Frontal cortex (tissue), 4 donors: Measurements from ENCODE around the gene INTS6L. TPM values are rescaled to one million over a fixed set of nuclear protein-coding genes. Genes with fewer than 3 reads are reported as not detected.
"Not testable (repeated sequence)": the region's sequence is repeated elsewhere in the genome, so short reads cannot be mapped to it uniquely, and the experiment has no call there.

Source experiments
- DNase-seq, 2 donors: peaks; one replicate each; pipeline ENCODE4 v3.0.0; 2012; ENCODE audit warnings: low spot score in 2 of 2
- FAIRE-seq: peaks from 2 replicates; lab custom pipeline; 2012; peaks lifted over from hg19 to GRCh38; lab: Jason Lieb, UNC
- total RNA-seq: library from RNA; depleted of rRNA; stranded (reverse); fragments of >200 nt; gene quantifications from one replicate; pipeline ENCODE4 v1.2.3, GENCODE V29; 2014
- donor health status: control.
- donor health status: control.
- donor health status: control.

INTS6L gene
- total RNA-seq, 1 donor from 2014 or later, result 30.6 TPM

GRCh38 chrX:135522132-135522530, 1.7 kb downstream of the INTS6L start:
- FAIRE-seq (no peak), DNase-seq (no peak)

- no peak for FAIRE-seq
- no peak for DNase-seq
These were observed 2.6 kb downstream of the INTS6L start for GRCh38 chrX:135522878-135523693.

GRCh38 chrX:135528254-135528653, 7.8 kb downstream of the INTS6L start:
- no peak for FAIRE-seq

GRCh38 chrX:135528756-135529155, 8.3 kb downstream of the INTS6L start:
- DNase-seq (no peak), FAIRE-seq (no peak)

More at GRCh38 chrX:135528254-135528653, 7.8 kb downstream of the INTS6L start:
- DNase-seq, result no peak

DNA sequence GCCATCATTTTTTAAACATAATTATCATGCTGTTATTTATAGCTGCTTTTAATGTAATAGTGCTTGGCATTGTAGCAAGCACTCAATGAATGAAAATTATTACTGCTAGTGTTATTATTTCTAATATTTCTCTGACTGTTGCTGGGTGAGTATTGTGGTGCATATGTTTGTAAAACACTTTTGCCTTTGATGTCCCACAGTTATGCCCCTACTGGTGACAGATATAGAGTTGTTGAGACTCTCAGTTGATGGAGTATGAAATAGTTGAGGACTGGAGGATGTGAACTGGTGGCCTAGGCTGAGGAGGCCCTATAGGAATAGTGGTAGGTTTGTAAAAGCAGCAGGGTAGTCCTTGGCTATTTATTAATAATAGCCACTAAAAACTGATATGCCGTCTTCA, 9.6 kb downstream of the INTS6L start:
- FAIRE-seq (no peak), DNase-seq (no peak)

DNA sequence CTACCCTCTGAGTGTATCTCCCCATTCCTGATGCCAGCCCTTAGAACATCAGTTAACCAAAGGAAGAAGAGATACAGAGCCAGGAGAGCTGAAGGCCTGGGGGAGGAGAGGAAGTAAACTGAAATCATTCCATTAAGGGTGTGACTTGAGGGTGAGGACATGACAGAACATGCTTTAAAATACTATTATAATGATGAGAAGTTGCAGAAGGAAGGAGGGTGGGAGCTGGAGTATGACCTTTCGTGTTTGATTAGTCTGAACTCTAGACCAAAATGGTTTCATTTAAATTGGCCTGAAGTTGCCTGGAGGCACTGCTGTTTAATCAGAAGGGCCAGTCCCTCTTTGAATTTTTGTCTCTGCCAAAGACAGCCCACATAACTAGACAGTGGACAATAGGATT, 11.4 kb downstream of the INTS6L start:
- FAIRE-seq (no peak), DNase-seq (no peak)

GRCh38 chrX:135535077-135535940, 14.8 kb downstream of the INTS6L start:
- DNase-seq (no peak), FAIRE-seq (no peak)

DNA sequence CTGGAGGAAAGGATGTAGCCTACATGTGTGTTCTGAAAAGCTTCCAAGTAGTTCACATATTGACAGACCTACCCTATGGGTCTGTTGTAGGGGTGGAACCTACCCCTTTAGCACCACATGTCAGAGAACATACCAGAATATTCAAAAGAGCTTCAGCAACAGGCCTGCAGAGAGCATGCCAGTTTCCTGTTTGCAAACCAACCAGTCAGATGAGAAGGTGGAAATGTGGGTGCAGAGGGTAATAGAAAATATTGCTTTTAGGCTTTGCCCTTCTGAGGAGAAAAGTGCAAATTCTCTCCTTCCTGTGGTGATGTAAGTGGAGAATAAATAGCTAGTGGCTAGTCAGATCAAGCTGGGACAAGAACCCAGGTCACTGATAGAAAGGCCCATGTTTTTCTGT, 16.4 kb downstream of the INTS6L start:
- FAIRE-seq (no peak), DNase-seq (no peak)

DNA sequence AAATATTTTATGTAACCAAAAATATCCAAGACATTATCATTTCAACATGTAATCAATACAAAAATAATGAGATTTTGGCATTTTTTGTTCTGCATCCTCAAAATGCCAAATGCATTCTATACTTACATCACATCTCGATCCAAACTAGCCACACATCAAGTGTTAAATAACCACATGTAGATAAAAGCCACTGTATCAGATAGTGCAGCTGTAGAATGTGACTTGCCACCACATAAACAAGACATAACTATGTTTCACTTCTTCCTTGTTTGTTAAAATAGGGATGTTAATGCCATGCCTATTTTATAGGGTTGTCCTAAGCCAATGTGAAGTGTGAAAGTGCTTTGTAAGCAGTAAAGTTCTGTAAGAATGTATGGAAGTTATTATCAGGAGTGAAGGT, 20.9 kb downstream of the INTS6L start:
- no peak for FAIRE-seq
- DNase-seq, result no peak

- no peak for DNase-seq
- FAIRE-seq, result no peak
These were observed 22.7 kb downstream of the INTS6L start for GRCh38 chrX:135543172-135543571.

DNA sequence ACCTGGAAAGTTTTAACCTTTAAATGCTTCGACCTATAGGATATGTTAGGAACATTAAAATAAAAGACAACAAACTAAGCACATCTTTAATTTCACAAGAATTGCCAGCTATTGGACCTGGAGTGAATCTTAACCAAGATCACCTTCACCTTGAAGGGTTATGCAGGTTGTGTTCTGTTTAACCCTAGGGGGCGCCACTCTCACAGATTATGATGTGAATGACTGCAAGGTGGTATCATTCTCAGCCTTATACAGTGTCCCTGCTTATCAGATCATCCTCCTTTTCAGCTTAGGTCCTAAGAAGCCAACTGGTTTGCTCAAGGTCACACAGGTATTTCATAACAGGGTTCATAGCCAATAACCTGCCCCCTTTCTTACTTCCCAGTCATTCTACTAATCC, 23.5 kb downstream of the INTS6L start:
- FAIRE-seq (no peak), DNase-seq (no peak)

DNA sequence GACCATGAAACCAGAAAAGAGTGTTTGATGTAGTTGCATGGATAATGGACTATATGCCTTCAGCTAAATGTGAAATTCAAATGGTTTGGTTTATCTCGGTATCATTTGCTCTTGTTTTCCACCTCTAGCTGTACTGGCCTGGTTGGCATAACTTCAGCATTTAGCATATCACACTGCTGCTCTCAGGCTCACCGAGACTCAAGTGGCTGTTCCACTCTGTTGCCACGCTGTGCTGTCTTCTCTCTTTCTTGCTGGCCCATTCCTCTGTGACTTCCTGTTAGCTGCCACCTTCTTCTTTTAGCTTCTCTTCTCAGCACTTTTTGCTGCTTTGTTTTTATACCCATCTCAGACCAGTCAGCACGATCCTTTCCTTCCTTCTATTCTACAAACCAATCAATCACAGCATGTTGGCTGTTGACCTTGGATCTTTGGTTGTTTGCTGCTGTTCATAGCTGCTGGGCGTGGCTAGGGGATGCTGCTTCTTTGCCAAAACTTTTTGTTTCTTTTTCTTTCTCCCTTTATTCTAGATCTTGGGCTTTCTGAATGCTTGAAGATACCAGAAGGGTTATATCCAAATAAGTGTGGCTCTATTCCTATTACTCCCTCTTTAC, 24.0 kb downstream of the INTS6L start:
- no peak for FAIRE-seq

GRCh38 chrX:135547767-135548166, 27.3 kb downstream of the INTS6L start:
- no peak for FAIRE-seq
- no peak for DNase-seq

More for the DNA sequence above, 24.0 kb downstream of the INTS6L start:
- DNase-seq, result no peak

- no peak for FAIRE-seq
These were observed 29.1 kb downstream of the INTS6L start for GRCh38 chrX:135549519-135549918.

GRCh38 chrX:135556055-135556454, 35.6 kb downstream of the INTS6L start:
- DNase-seq (no peak), FAIRE-seq (no peak)

More at GRCh38 chrX:135549519-135549918, 29.1 kb downstream of the INTS6L start:
- no peak for DNase-seq

DNA sequence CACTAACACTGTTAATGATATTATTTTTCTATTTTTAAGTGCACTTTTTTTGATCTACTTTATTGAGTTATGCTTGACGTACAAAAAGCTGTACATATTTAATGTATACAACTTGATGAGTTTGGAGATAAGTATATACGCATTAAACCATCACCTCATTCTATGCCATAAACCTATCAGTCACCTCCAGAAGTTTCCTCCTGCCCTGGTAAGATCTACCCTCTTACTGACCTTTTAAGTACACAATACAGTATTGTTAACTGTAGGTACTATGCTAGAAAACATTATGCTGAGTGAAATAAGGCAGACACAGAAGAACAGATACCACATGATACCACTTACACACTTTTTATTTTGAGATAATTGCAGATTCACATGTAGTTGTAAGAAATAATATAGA, 36.9 kb downstream of the INTS6L start:
- peak; percentile 19 for FAIRE-seq
- DNase-seq, result no peak

DNA sequence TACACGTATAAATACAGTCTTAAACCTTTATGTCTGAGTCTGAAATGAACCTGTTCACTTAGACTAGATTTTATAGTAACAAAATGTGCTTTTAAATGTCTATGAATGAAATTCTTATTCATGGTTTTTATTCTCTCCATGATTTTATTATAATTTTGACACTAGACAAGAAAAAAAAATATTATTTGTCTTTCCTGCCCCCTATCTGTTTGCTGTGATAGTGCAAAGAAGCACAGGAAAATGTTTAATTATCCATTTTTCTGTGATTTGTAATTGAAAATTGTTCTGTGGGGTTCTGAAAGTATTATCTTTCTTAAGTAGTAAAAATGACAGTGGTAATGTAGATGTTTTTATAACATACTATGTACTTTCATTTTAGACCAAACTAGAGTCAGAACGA, 52.0 kb downstream of the INTS6L start:
- DNase-seq (no peak), FAIRE-seq (peak; percentile 64)

DNA sequence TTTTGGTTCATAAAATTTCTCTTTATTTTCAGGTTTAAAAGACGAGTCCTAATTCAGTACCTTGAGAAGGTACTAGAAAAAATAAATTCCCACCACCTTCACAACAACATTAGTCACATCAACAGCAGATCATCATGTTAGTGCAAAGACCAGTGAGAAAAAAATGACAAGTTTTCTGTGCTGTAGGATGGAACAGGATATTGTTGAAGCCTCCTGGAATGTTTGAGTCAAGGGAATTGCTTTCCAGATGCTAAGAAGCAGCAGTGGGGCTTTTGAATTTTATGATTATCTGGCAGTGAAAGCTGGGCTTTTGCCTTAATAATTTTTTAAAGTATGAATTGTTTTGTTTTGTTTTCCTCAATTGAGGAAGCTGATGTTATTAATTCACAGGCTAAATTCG, 61.0 kb downstream of the INTS6L start:
- FAIRE-seq (no peak), DNase-seq (no peak)

DNA sequence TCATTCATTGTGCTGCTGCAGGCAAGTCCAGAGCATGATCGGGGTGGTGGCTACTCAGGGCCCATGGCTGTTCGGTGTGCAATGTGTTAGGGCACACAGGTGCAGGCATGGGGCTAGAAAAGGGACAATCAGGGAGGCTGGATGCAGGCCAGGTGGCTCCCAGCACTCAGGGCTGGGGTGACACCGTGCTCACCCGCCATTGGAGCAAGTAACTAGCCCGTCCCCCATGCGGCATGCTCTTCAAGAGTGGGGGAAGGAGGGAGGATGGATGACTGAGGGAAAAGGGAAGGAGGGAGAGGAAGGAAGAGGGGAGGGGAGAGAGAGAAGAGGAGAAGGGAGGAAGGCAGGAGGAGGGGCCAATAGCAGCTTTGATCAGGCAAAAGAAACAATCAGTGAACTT, 64.7 kb downstream of the INTS6L start:
- FAIRE-seq (no peak), DNase-seq (no peak)

- DNase-seq (no peak), FAIRE-seq (no peak)
These were observed 71.4 kb downstream of the INTS6L start for GRCh38 chrX:135591871-135592270.

- FAIRE-seq, DNase-seq: not testable (repeated sequence)
These were observed 73.6 kb downstream of the INTS6L start for GRCh38 chrX:135594049-135594448.
